NCI-H2171 (cell line): ENCODE measurements around the gene MCTP1.
"Not testable (repeated sequence)": the region's sequence is repeated elsewhere in the genome, so short reads cannot be mapped to it uniquely, and the experiment has no call there.

ENCODE experiments used
- DNase-seq: peaks from one replicate; lab custom pipeline; 2025; lab: John Stamatoyannopoulos, UW

Gene MCTP1

GRCh38 chr5:95181644-95182043, 103.2 kb downstream of the MCTP1 start:
- no peak for DNase-seq

- DNase-seq, result no peak
Measured at GRCh38 chr5:95178046-95178651, 106.7 kb downstream of the MCTP1 start.

GRCh38 chr5:95177456-95177855, 107.4 kb downstream of the MCTP1 start:
- DNase-seq, result no peak

GRCh38 chr5:95175106-95175505, 109.8 kb downstream of the MCTP1 start:
- DNase-seq, result no peak

GRCh38 chr5:95172659-95173058, 112.2 kb downstream of the MCTP1 start:
- DNase-seq, result no peak

- DNase-seq, result no peak
Measured at GRCh38 chr5:95164861-95165260, 120.0 kb downstream of the MCTP1 start.

GRCh38 chr5:95163079-95163478, 121.8 kb downstream of the MCTP1 start:
- no peak for DNase-seq

- no peak for DNase-seq
Measured at GRCh38 chr5:95162231-95162992, 122.5 kb downstream of the MCTP1 start.

- no peak for DNase-seq
Measured at GRCh38 chr5:95159603-95160002, 125.3 kb downstream of the MCTP1 start.

- DNase-seq, result no peak
Measured at GRCh38 chr5:95155888-95156287, 129.0 kb downstream of the MCTP1 start.

- DNase-seq, result no peak
Measured at GRCh38 chr5:95153511-95153910, 131.4 kb downstream of the MCTP1 start.

GRCh38 chr5:95152535-95152934, 132.4 kb downstream of the MCTP1 start:
- no peak for DNase-seq

- no peak for DNase-seq
Measured at GRCh38 chr5:95152131-95152530, 132.8 kb downstream of the MCTP1 start.

- DNase-seq, result no peak
Measured at GRCh38 chr5:95151694-95152093, 133.2 kb downstream of the MCTP1 start.

GRCh38 chr5:95149387-95149786, 135.5 kb downstream of the MCTP1 start:
- no peak for DNase-seq

GRCh38 chr5:95148453-95148852, 136.4 kb downstream of the MCTP1 start:
- no peak for DNase-seq

GRCh38 chr5:95143858-95144257, 141.0 kb downstream of the MCTP1 start:
- DNase-seq, result not testable (repeated sequence)

- no peak for DNase-seq
Measured at GRCh38 chr5:95142145-95142544, 142.7 kb downstream of the MCTP1 start.

- no peak for DNase-seq
Measured at GRCh38 chr5:95141141-95141540, 143.8 kb downstream of the MCTP1 start.

- DNase-seq, result no peak
Measured at GRCh38 chr5:95134326-95134725, 150.6 kb downstream of the MCTP1 start.

GRCh38 chr5:95132096-95132495, 152.8 kb downstream of the MCTP1 start:
- DNase-seq, result no peak

- no peak for DNase-seq
Measured at GRCh38 chr5:95130941-95131340, 154.0 kb downstream of the MCTP1 start.

GRCh38 chr5:95124731-95125130, 160.2 kb downstream of the MCTP1 start:
- no peak for DNase-seq

- no peak for DNase-seq
Measured at GRCh38 chr5:95124101-95124500, 160.8 kb downstream of the MCTP1 start.
